GM06990 (cell line): Measurements from ENCODE around the gene DNAJB1.
"Not testable (repeated sequence)": the region's sequence is repeated elsewhere in the genome, so short reads cannot be mapped to it uniquely, and the experiment has no call there.

Experiments
- DNase-seq: peaks from one replicate; pipeline ENCODE4 v3.0.0-alpha.2; 2011; ENCODE audit not compliant: insufficient read length; ENCODE audit errors: extremely low read depth
- H3K27me3 ChIP-seq: replicated peaks from 2 replicates; pipeline ENCODE4 v1.6.0; 2011; ENCODE audit warnings: low read length; ENCODE audit not compliant: control insufficient read depth, insufficient read depth
- H3K36me3 ChIP-seq: 2 replicates; pipeline ENCODE4 v1.5.1; 2011; ENCODE audit warnings: low read length; ENCODE audit not compliant: control insufficient read depth, insufficient read depth
- H3K4me3 ChIP-seq: replicated peaks from 2 replicates; pipeline ENCODE4 v1.5.1; 2011; ENCODE audit warnings: low read depth, mild to moderate bottlenecking, control low read depth, low read length
- CTCF ChIP-seq: IDR thresholded peaks from 2 replicates; pipeline ENCODE4 v1.5.1; 2011; ENCODE audit warnings: low read length, control low read depth, mild to moderate bottlenecking, inconsistent platforms; ENCODE audit not compliant: insufficient read depth, poor library complexity, severe bottlenecking

DNAJB1 gene

GRCh38 chr19:14517840-14518505 lies at the start of gene DNAJB1:
TSS of gene DNAJB1 (minus strand) at chr19:14518397. CDS start at chr19:14518349, 48 bp downstream.
- TF ChIP-seq CTCF: no peak
- DNase-seq: peak; percentile 87

GRCh38 chr19:14567079-14567478 lies 48.9 kb upstream of the DNAJB1 start:
- peaks cover 9% of the 10 kb centered on the region for H3K36me3 ChIP-seq
- H3K27me3 ChIP-seq: no peaks in the 10 kb centered on the region
- DNase-seq: no peak
- TF ChIP-seq CTCF: no peak
- no peak overlapping the region for H3K4me3 ChIP-seq

More at GRCh38 chr19:14517840-14518505, at the start of gene DNAJB1:
- H3K36me3 ChIP-seq: peaks cover 11% of the 10 kb centered on the region
- H3K4me3 ChIP-seq: peak within 1 kb of the TSS; percentile 91
- H3K27me3 ChIP-seq: no peaks in the 10 kb centered on the region

GRCh38 chr19:14566712-14567077 lies 48.5 kb upstream of the DNAJB1 start:
- no peak for TF ChIP-seq CTCF
- Histone ChIP-seq H3K27me3 (no peaks in the 10 kb centered on the region), H3K36me3 (peaks cover 9% of the 10 kb centered on the region), H3K4me3 (no peak overlapping the region)
- no peak for DNase-seq

GRCh38 chr19:14565765-14566711 lies 47.8 kb upstream of the DNAJB1 start:
- Histone ChIP-seq H3K36me3 (peaks cover 9% of the 10 kb centered on the region), H3K4me3 (no peak overlapping the region), H3K27me3 (no peaks in the 10 kb centered on the region)
- TF ChIP-seq CTCF: no peak
- no peak for DNase-seq

GRCh38 chr19:14565298-14565679 lies 47.1 kb upstream of the DNAJB1 start:
- Histone ChIP-seq H3K36me3 (peaks cover 9% of the 10 kb centered on the region), H3K4me3 (no peak overlapping the region), H3K27me3 (no peaks in the 10 kb centered on the region)
- no peak for DNase-seq
- no peak for TF ChIP-seq CTCF

GRCh38 chr19:14564652-14565297 lies 46.6 kb upstream of the DNAJB1 start:
- not testable (repeated sequence) for DNase-seq, H3K4me3 ChIP-seq, H3K27me3 ChIP-seq, H3K36me3 ChIP-seq
